Ascending aorta (tissue), 2 donors: Measurements from ENCODE around the gene KIAA1586. TPM values are rescaled to one million over a fixed set of nuclear protein-coding genes. Genes with fewer than 3 reads are reported as not detected.
"Not testable (repeated sequence)": the region's sequence is repeated elsewhere in the genome, so short reads cannot be mapped to it uniquely, and the experiment has no call there.

Experiments used
- DNase-seq, 2 donors: peaks; one replicate each; pipeline ENCODE4 v3.0.0-alpha.2; 2019; ENCODE audit warnings: low spot score in 2 of 2
- H3K27ac ChIP-seq, 2 donors: fragments of 200-600 bp; sonication (generic); one replicate each; pipeline ENCODE4 v1.5.1; 2016 to 2017; ENCODE audit warnings: mild to moderate bottlenecking in 1 of 2
- H3K27me3 ChIP-seq: fragments of 200-600 bp; sonication (generic); one replicate; pipeline ENCODE4 v1.5.1; 2017
- H3K36me3 ChIP-seq, 2 donors: fragments of 200-600 bp; sonication (generic); one replicate each; pipeline ENCODE4 v1.5.1; 2016
- H3K4me1 ChIP-seq, 2 donors: fragments of 200-600 bp; sonication (generic); one replicate each; pipeline ENCODE4 v1.5.1; 2016 to 2017; ENCODE audit warnings: mild to moderate bottlenecking in 1 of 2
- H3K4me3 ChIP-seq, 2 donors: fragments of 200-600 bp; sonication (generic); one replicate each; pipeline ENCODE4 v1.5.1; 2016 to 2017; ENCODE audit warnings: mild to moderate bottlenecking in 1 of 2
- H3K9me3 ChIP-seq, 2 donors: fragments of 200-600 bp; sonication (generic); one replicate each; pipeline ENCODE4 v1.5.1; 2016
- CTCF ChIP-seq, 3 experiments: fragments of 200-600 bp in 2 of 3; fragments of 450-650 bp in 1 of 3; sonication (generic) in 2 of 3; IDR thresholded peaks; one replicate each; pipeline ENCODE4 v1.5.1; 2016 to 2019; ENCODE audit warnings: antibody characterized with exemption in 3 of 3, mild to moderate bottlenecking in 1 of 3, moderate library complexity in 1 of 3
- intact Hi-C: fragments of 100-400 bp; cut with DNase I; formaldehyde crosslinking; loops from one replicate; pipeline ENCODE4 v1.15.1; 2023
- total RNA-seq: library from RNA; depleted of rRNA; stranded (reverse); fragments of >200 nt; gene quantifications from one replicate; pipeline ENCODE4 v1.1.0, GENCODE V29; 2016

Gene KIAA1586
- total RNA-seq, 1 donor from 2014 or later = 2.0 TPM

GRCh38 chr6:57035549-57035948, 10.9 kb upstream of the KIAA1586 start:
- intact Hi-C loops = no loop called here
- Histone ChIP-seq H3K4me3 (no peak overlapping the region), H3K27ac (no peak overlapping the region), H3K27me3 (no peaks in the 10 kb centered on the region), H3K4me1 (no peaks in the 10 kb centered on the region), H3K36me3 (no peaks in the 10 kb centered on the region), H3K9me3 (no peaks in the 10 kb centered on the region)
- no peak for TF ChIP-seq CTCF (IDR thresholded peaks at IDR 0.05)
- DNase-seq = no peak

- no peaks in the 10 kb centered on the region for H3K4me1 ChIP-seq
- DNase-seq = no peak
- H3K27me3 ChIP-seq = no peaks in the 10 kb centered on the region
- H3K36me3 ChIP-seq = no peaks in the 10 kb centered on the region
- H3K4me3 ChIP-seq = no peak overlapping the region
- TF ChIP-seq CTCF (IDR thresholded peaks at IDR 0.05) = no peak
- H3K9me3 ChIP-seq = no peaks in the 10 kb centered on the region
- intact Hi-C loops = no loop called here
- H3K27ac ChIP-seq = no peak overlapping the region
Measured at GRCh38 chr6:57038906-57039305, 7.6 kb upstream of the KIAA1586 start.

GRCh38 chr6:57040011-57040410, 6.5 kb upstream of the KIAA1586 start:
- Histone ChIP-seq H3K27me3 (no peaks in the 10 kb centered on the region), H3K4me1 (no peaks in the 10 kb centered on the region), H3K4me3 (no peak overlapping the region), H3K27ac (no peak overlapping the region), H3K36me3 (no peaks in the 10 kb centered on the region), H3K9me3 (no peaks in the 10 kb centered on the region)
- no peak for TF ChIP-seq CTCF (IDR thresholded peaks at IDR 0.05)
- DNase-seq = no peak
- intact Hi-C loops = no loop called here

- intact Hi-C loops, H3K27me3 ChIP-seq, H3K4me3 ChIP-seq, H3K36me3 ChIP-seq, H3K27ac ChIP-seq, DNase-seq, H3K9me3 ChIP-seq: not testable (repeated sequence)
- peaks cover 0 to 11% of the 10 kb centered on the region in 2 donors for H3K4me1 ChIP-seq
Measured at GRCh38 chr6:57044061-57044460, 2.4 kb upstream of the KIAA1586 start.

GRCh38 chr6:57044568-57044967, 1.9 kb upstream of the KIAA1586 start:
- Histone ChIP-seq H3K4me1 (peaks cover 0 to 12% of the 10 kb centered on the region in 2 donors), H3K27me3 (no peaks in the 10 kb centered on the region), H3K4me3 (no peak overlapping the region), H3K9me3 (no peaks in the 10 kb centered on the region), H3K36me3 (no peaks in the 10 kb centered on the region), H3K27ac (no peak overlapping the region)
- no peak for TF ChIP-seq CTCF (IDR thresholded peaks at IDR 0.05)
- no peak for DNase-seq
- intact Hi-C loops = no loop called here

GRCh38 chr6:57047257-57047585, 728 bp downstream of the KIAA1586 start:
- intact Hi-C loops = loop anchor here (5.0 kb wide), 2 partner anchors 40 to 125 kb away; partner anchors contain the start of gene BAG2
- Histone ChIP-seq H3K4me1 (peaks cover 0 to 12% of the 10 kb centered on the region in 2 donors), H3K36me3 (peaks cover 8 to 19% of the 10 kb centered on the region in 2 donors)
- H3K9me3 ChIP-seq, H3K27me3 ChIP-seq, H3K27ac ChIP-seq, DNase-seq, H3K4me3 ChIP-seq: not testable (repeated sequence)

- not testable (repeated sequence) for DNase-seq, H3K27ac ChIP-seq, H3K9me3 ChIP-seq, H3K27me3 ChIP-seq
- Histone ChIP-seq H3K36me3 (peaks cover 8 to 22% of the 10 kb centered on the region in 2 donors), H3K4me1 (peaks cover 0 to 12% of the 10 kb centered on the region in 2 donors), H3K4me3 (peak overlapping the region in 1 of 2 donors; percentile 26)
- intact Hi-C loops = loop anchor here (5.0 kb wide), 2 partner anchors 39 to 124 kb away; partner anchors contain the start of gene BAG2
Measured at GRCh38 chr6:57047859-57048258, 1.4 kb downstream of the KIAA1586 start.
